ENCODE results near the gene MEF2D.

The MEF2D gene

GRCh38 chr1:156486421-156487344, 13.9 kb downstream of the MEF2D start:
- peaks cover 85% of the 10 kb centered on the region for H3K36me3 ChIP-seq (ENCODE audit: control insufficient read depth, low read length)
- no peak overlapping the region for H3K4me2 ChIP-seq (ENCODE audit: low read length)
- H3K27ac ChIP-seq (ENCODE audit: low read depth, low read length): peak overlapping the region; percentile 97
- no peaks in the 10 kb centered on the region for H3K27me3 ChIP-seq (ENCODE audit: control insufficient read depth, low read length)
- H3K9me3 ChIP-seq (ENCODE audit: control insufficient read depth, insufficient read depth, low read length): no peaks in the 10 kb centered on the region
- peaks cover 88% of the 10 kb centered on the region for H3K4me1 ChIP-seq (ENCODE audit: control insufficient read depth, low read length)
- no peaks in the 10 kb centered on the region for H3K9me2 ChIP-seq (replicated peaks; ENCODE audit: control insufficient read depth, low read length)
- H3K4me3 ChIP-seq (ENCODE audit: low read length): no peak overlapping the region
- H4K20me1 ChIP-seq (ENCODE audit: control insufficient read depth, insufficient read depth, low read depth, low read length): no peaks in the 10 kb centered on the region
- H3F3A ChIP-seq (ENCODE audit: control insufficient read depth, insufficient read depth): peaks cover 8% of the 10 kb centered on the region; the same call in 1 of the 2 replicates
- H3K79me2 ChIP-seq (ENCODE audit: control insufficient read depth, low read length): peaks cover 92% of the 10 kb centered on the region
- TF ChIP-seq EZH2phosphoT487 (IDR thresholded peaks at IDR 0.05; ENCODE audit: borderline replicate concordance, low read length): no peak
- TF ChIP-seq, protein P1, sequence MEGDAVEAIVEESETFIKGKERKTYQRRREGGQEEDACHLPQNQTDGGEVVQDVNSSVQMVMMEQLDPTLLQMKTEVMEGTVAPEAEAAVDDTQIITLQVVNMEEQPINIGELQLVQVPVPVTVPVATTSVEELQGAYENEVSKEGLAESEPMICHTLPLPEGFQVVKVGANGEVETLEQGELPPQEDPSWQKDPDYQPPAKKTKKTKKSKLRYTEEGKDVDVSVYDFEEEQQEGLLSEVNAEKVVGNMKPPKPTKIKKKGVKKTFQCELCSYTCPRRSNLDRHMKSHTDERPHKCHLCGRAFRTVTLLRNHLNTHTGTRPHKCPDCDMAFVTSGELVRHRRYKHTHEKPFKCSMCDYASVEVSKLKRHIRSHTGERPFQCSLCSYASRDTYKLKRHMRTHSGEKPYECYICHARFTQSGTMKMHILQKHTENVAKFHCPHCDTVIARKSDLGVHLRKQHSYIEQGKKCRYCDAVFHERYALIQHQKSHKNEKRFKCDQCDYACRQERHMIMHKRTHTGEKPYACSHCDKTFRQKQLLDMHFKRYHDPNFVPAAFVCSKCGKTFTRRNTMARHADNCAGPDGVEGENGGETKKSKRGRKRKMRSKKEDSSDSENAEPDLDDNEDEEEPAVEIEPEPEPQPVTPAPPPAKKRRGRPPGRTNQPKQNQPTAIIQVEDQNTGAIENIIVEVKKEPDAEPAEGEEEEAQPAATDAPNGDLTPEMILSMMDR (IDR thresholded peaks at IDR 0.05; ENCODE audit: low read depth, low read length, poor library complexity, severe bottlenecking): no peak

DNA sequence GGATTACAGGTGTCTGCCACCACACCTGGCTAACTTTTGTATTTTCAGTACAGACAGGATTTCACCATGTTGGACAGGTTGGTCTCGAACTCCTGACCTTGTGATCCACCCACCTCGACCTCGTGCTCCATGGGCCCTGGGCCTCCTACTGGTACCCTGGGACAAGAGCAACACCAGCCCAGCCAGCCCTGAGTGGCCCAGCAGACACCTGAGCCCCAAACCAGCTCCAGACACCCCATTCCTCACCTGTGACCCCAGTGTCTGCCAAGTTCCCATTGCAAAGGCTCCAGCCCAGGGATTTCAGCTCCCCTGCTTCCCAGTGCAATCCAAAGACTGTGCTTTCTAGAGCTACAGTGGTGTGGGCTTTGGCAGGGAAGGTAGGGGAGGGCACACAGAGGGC, 14.6 kb downstream of the MEF2D start:
- Histone ChIP-seq H3K79me2 (ENCODE audit: control insufficient read depth, low read length) (peaks cover 89% of the 10 kb centered on the region), H4K20me1 (ENCODE audit: control insufficient read depth, insufficient read depth, low read depth, low read length) (no peaks in the 10 kb centered on the region), H3F3A (ENCODE audit: control insufficient read depth, insufficient read depth) (peaks cover 6% of the 10 kb centered on the region; the same call in 1 of the 2 replicates)

GRCh38 chr1:156484480-156485058, 16.0 kb downstream of the MEF2D start:
- H3K79me2 ChIP-seq (ENCODE audit: control insufficient read depth, low read length): peaks cover 86% of the 10 kb centered on the region
- peak overlapping the region; percentile 8 for H3K27ac ChIP-seq (ENCODE audit: low read depth, low read length)
- H3K4me3 ChIP-seq (ENCODE audit: low read length): no peak overlapping the region
- peaks cover 87% of the 10 kb centered on the region for H3K4me1 ChIP-seq (ENCODE audit: control insufficient read depth, low read length)
- H3K9me2 ChIP-seq (replicated peaks; ENCODE audit: control insufficient read depth, low read length): no peaks in the 10 kb centered on the region
- H3K36me3 ChIP-seq (ENCODE audit: control insufficient read depth, low read length): peaks cover 85% of the 10 kb centered on the region
- 0 out of 2 replicates have a peak, but pooled peaks cover 3% of the 10 kb centered on the region for H4K20me1 ChIP-seq (ENCODE audit: control insufficient read depth, insufficient read depth, low read depth, low read length)
- TF ChIP-seq, protein P1 (IDR thresholded peaks at IDR 0.05; ENCODE audit: low read depth, low read length, poor library complexity, severe bottlenecking): no peak
- no peak for TF ChIP-seq EZH2phosphoT487 (IDR thresholded peaks at IDR 0.05; ENCODE audit: borderline replicate concordance, low read length)
- H3K27me3 ChIP-seq (ENCODE audit: control insufficient read depth, low read length): no peaks in the 10 kb centered on the region
- no peak overlapping the region for H3K4me2 ChIP-seq (ENCODE audit: low read length)
- H3K9me3 ChIP-seq (ENCODE audit: control insufficient read depth, insufficient read depth, low read length): no peaks in the 10 kb centered on the region
- H3F3A ChIP-seq (ENCODE audit: control insufficient read depth, insufficient read depth): peaks cover 4% of the 10 kb centered on the region; the same call in 1 of the 2 replicates

More for the DNA sequence above, 14.6 kb downstream of the MEF2D start:
- no peak for TF ChIP-seq EZH2phosphoT487 (IDR thresholded peaks at IDR 0.05; ENCODE audit: borderline replicate concordance, low read length)
- TF ChIP-seq, protein P1 (IDR thresholded peaks at IDR 0.05; ENCODE audit: low read depth, low read length, poor library complexity, severe bottlenecking): no peak
- Histone ChIP-seq H3K27ac (ENCODE audit: low read depth, low read length) (no peak overlapping the region), H3K4me2 (ENCODE audit: low read length) (no peak overlapping the region), H3K4me1 (ENCODE audit: control insufficient read depth, low read length) (peaks cover 88% of the 10 kb centered on the region), H3K9me3 (ENCODE audit: control insufficient read depth, insufficient read depth, low read length) (no peaks in the 10 kb centered on the region), H3K4me3 (ENCODE audit: low read length) (no peak overlapping the region), H3K9me2 (replicated peaks; ENCODE audit: control insufficient read depth, low read length) (no peaks in the 10 kb centered on the region), H3K27me3 (ENCODE audit: control insufficient read depth, low read length) (no peaks in the 10 kb centered on the region), H3K36me3 (ENCODE audit: control insufficient read depth, low read length) (peaks cover 85% of the 10 kb centered on the region)

All from DOHH2 (cell line).